K562 (cell line): ENCODE data around the gene LIMS2. TPM values are rescaled to one million over a fixed set of nuclear protein-coding genes. Genes with fewer than 3 reads are reported as not detected.

ENCODE experiments used
- ATAC-seq: fragments of 200-7000 bp; cut with Tn5 transposase; 3 replicates; pipeline ENCODE4 v1.9.1; 2020; ENCODE audit warnings: moderate library complexity
- BruUV-seq: library from RNA; stranded (reverse); fragments of 400-500 nt; replicated peaks from 2 replicates; lab custom pipeline; 2021; lab: Mats Ljungman, UMichigan
- CTCF ChIA-PET: fragments of 300-600 bp; formaldehyde crosslinking; extraction: SDS; loops from one replicate; lab custom pipeline; 2021; ENCODE audit warnings: low intra/inter-chr PET ratio; lab: Yijun Ruan, JAX
- POLR2A ChIA-PET: fragments of 300-600, 350-650 bp; sonication (Branson Sonifier 250); formaldehyde crosslinking; extraction: SDS; loops from one replicate; lab custom pipeline; 2021; ENCODE audit warnings: antibody characterized with exemption, inconsistent platforms; lab: Yijun Ruan, JAX
- DNase-seq, 4 experiments: peaks; one replicate each; pipeline versions ENCODE4 v3.0.0 to v3.0.0-alpha.2; 2011 to 2018; ENCODE audit warnings: low spot score in 3 of 4, mixed read lengths in 3 of 4; ENCODE audit errors: extremely low read depth in 1 of 4
- FAIRE-seq: peaks from 2 replicates; lab custom pipeline; 2011; peaks lifted over from hg19 to GRCh38; lab: Jason Lieb, UNC
- H2AFZ ChIP-seq: 2 replicates; pipeline ENCODE4 v1.6.0; 2011; ENCODE audit warnings: low read depth, low read length, control low read depth, inconsistent platforms
- H3K27ac ChIP-seq: fragments of 200-600 bp; 3 replicates; pipeline ENCODE4 v1.8.0; 2011; ENCODE audit warnings: low read depth, mild to moderate bottlenecking, control low read depth, inconsistent platforms, low read length, moderate library complexity, mixed read lengths; ENCODE audit errors: extremely low read depth
- H3K27me3 ChIP-seq, 2 experiments: fragments of 300-600 bp in 1 of 2; 2 replicates in 1 of 2; 3 replicates in 1 of 2; pipeline versions ENCODE4 v1.6.0 to v1.8.0; 2011; ENCODE audit warnings: inconsistent platforms in 2 of 2, low read length in 2 of 2, mild to moderate bottlenecking in 1 of 2, mixed read lengths in 1 of 2, moderate library complexity in 1 of 2; ENCODE audit not compliant: control insufficient read depth in 2 of 2, insufficient read depth in 2 of 2
- H3K36me3 ChIP-seq: fragments of 300-600 bp; 3 replicates; pipeline ENCODE4 v1.8.0; 2011; ENCODE audit warnings: mild to moderate bottlenecking, low read length, inconsistent platforms; ENCODE audit not compliant: control insufficient read depth, insufficient read depth
- H3K4me1 ChIP-seq, 2 experiments: fragments of 200-600 bp in 1 of 2; replicated peaks in 1 of 2; 2 replicates in 1 of 2; 3 replicates in 1 of 2; pipeline versions ENCODE4 v1.5.1 to v1.8.0; 2011; ENCODE audit warnings: inconsistent platforms in 2 of 2, low read length in 2 of 2, mild to moderate bottlenecking in 1 of 2, mixed read lengths in 1 of 2, moderate library complexity in 1 of 2; ENCODE audit not compliant: control insufficient read depth in 2 of 2, insufficient read depth in 2 of 2
- H3K4me2 ChIP-seq: 2 replicates; pipeline ENCODE4 v1.6.1; 2011; ENCODE audit warnings: low read length, control low read depth, inconsistent platforms, mixed read lengths; ENCODE audit not compliant: insufficient read depth
- H3K4me3 ChIP-seq: fragments of 200-600 bp; sonication (generic), shearing (Covaris generic); 2 replicates; pipeline ENCODE4 v1.5.1; 2016; ENCODE audit warnings: control low read depth, inconsistent platforms
- H3K79me2 ChIP-seq: fragments of 200-600 bp; 3 replicates; pipeline ENCODE4 v1.8.0; 2011; ENCODE audit warnings: low read length, inconsistent platforms; ENCODE audit not compliant: control insufficient read depth, insufficient read depth
- H3K9ac ChIP-seq, 2 experiments: 2 replicates each; pipeline versions ENCODE4 v1.6.0 to v1.6.1; 2011; ENCODE audit warnings: low read depth in 2 of 2, low read length in 2 of 2, control low read depth in 1 of 2, inconsistent platforms in 1 of 2, mild to moderate bottlenecking in 1 of 2, mixed read lengths in 1 of 2; ENCODE audit not compliant: insufficient read depth in 1 of 2
- H3K9me1 ChIP-seq: one replicate; pipeline ENCODE4 v1.6.0; 2011; ENCODE audit warnings: inconsistent platforms, mild to moderate bottlenecking, low read length, moderate library complexity; ENCODE audit not compliant: control insufficient read depth, insufficient read depth
- H3K9me3 ChIP-seq: replicated peaks from 2 replicates; pipeline ENCODE4 v1.5.1; 2011; ENCODE audit warnings: low read depth, low read length, inconsistent platforms; ENCODE audit not compliant: control insufficient read depth, insufficient read depth
- H4K20me1 ChIP-seq: replicated peaks from 2 replicates; pipeline ENCODE4 v1.6.1; 2011; ENCODE audit warnings: low read length, inconsistent platforms, mixed read lengths; ENCODE audit not compliant: control insufficient read depth, insufficient read depth
- CHCHD3 ChIP-seq: fragments of 250-450 bp; sonication (Bioruptor Pico); IDR thresholded peaks from 2 replicates; pipeline ENCODE4 v2.1.2; 2022; ENCODE audit warnings: mild to moderate bottlenecking
- CHD2 ChIP-seq: IDR thresholded peaks from 2 replicates; pipeline ENCODE4 v1.6.1; 2011; ENCODE audit warnings: low read depth, low read length
- CREB5 ChIP-seq: fragments of 250-450 bp; sonication (Bioruptor Pico); IDR thresholded peaks from 2 replicates; pipeline ENCODE4 v1.5.0; 2020; ENCODE audit warnings: mild to moderate bottlenecking
- DEAF1 ChIP-seq: fragments of 450-650 bp; formaldehyde crosslinking; IDR thresholded peaks from 2 replicates; pipeline ENCODE4 v1.4.0; 2020; ENCODE audit warnings: mild to moderate bottlenecking, moderate library complexity
- ELF4 ChIP-seq: fragments of 450-650 bp; formaldehyde crosslinking; IDR thresholded peaks from 2 replicates; pipeline ENCODE4 v1.4.0; 2022; ENCODE audit warnings: missing genetic modification characterization
- FOXK1 ChIP-seq: sonication (generic); formaldehyde crosslinking; IDR thresholded peaks from 2 replicates; pipeline ENCODE4 v1.8.0; 2022; ENCODE audit warnings: missing genetic modification reagents, mild to moderate bottlenecking, borderline replicate concordance
- HCFC1 ChIP-seq: IDR thresholded peaks from 2 replicates; pipeline ENCODE4 v1.6.1; 2012; ENCODE audit warnings: low read depth, low read length, improper control_type of control experiment
- HSF4 ChIP-seq: fragments of 250-450 bp; sonication (Bioruptor Pico); IDR thresholded peaks from 2 replicates; pipeline ENCODE4 v2.1.2; 2022; ENCODE audit warnings: mild to moderate bottlenecking, moderate library complexity, borderline replicate concordance
- JUND ChIP-seq, 2 experiments: IDR thresholded peaks; 2 replicates in 1 of 2; 3 replicates in 1 of 2; pipeline ENCODE4 v1.6.1; 2011; ENCODE audit warnings: borderline replicate concordance in 2 of 2, low read depth in 2 of 2, low read length in 2 of 2, improper control_type of control experiment in 1 of 2, missing biosample characterization in 1 of 2, missing genetic modification characterization in 1 of 2, missing genetic modification reagents in 1 of 2
- NELFE ChIP-seq: IDR thresholded peaks from 2 replicates; pipeline ENCODE4 v1.6.1; 2011; ENCODE audit warnings: mild to moderate bottlenecking; ENCODE audit not compliant: insufficient read depth, insufficient read length
- NR2C2 ChIP-seq, 2 experiments: fragments of 200-800 bp in 1 of 2; sonication (Bioruptor generic) in 1 of 2; sonication (generic) in 1 of 2; formaldehyde crosslinking in 1 of 2; IDR thresholded peaks; 2 replicates each; pipeline versions ENCODE4 v1.6.1 to v1.8.0; 2016 to 2022; ENCODE audit warnings: mild to moderate bottlenecking in 1 of 2, missing compliant biosample characterization in 1 of 2, missing genetic modification characterization in 1 of 2, missing genetic modification reagents in 1 of 2
- POLR2H ChIP-seq: IDR thresholded peaks from 2 replicates; pipeline ENCODE4 v1.6.1; 2016; ENCODE audit warnings: missing genetic modification characterization, low read depth, mild to moderate bottlenecking, control low read depth, missing compliant biosample characterization, moderate library complexity
- SP1 ChIP-seq: sonication (generic); formaldehyde crosslinking; IDR thresholded peaks from 2 replicates; pipeline ENCODE4 v1.8.1; 2022; ENCODE audit warnings: mild to moderate bottlenecking, missing genetic modification reagents
- SREBF2 ChIP-seq: sonication (generic); formaldehyde crosslinking; IDR thresholded peaks from 2 replicates; pipeline ENCODE4 v1.4.0; 2020; ENCODE audit warnings: mild to moderate bottlenecking, missing genetic modification reagents
- ZNF174 ChIP-seq: fragments of 250-450 bp; sonication (Bioruptor Pico); IDR thresholded peaks from 2 replicates; pipeline ENCODE4 v1.4.0; 2020; ENCODE audit warnings: mild to moderate bottlenecking
- ZNF717 ChIP-seq: fragments of 250-450 bp; sonication (Bioruptor Pico); IDR thresholded peaks from 2 replicates; pipeline ENCODE4 v1.5.0; 2021
- WGBS: fragments of 100-300 bp; shearing (Covaris generic); methylation state at CpG from one replicate; pipeline ENCODE4 v1.1.6; 2016; ENCODE audit warnings: low coverage, mixed read lengths; ENCODE audit not compliant: insufficient coverage; ENCODE audit errors: missing lambda C conversion rate; 5-methylcytosine and 5-hydroxymethylcytosine counted together
- in situ Hi-C: fragments of 300-500 bp; cut with MboI; formaldehyde crosslinking; loops from 4 replicates; pipeline ENCODE4 v1.15.0; 2018; ENCODE audit warnings: inconsistent platforms, mixed read lengths
- intact Hi-C: fragments of 100-400 bp; cut with micrococcal nuclease; formaldehyde crosslinking; loops from 2 replicates; pipeline ENCODE4 v1.14.2; 2022
- polyA plus RNA-seq, 8 experiments: library from polyadenylated mRNA; depleted of rRNA in 4 of 8; stranded (reverse) in 5 of 8; unstranded in 3 of 8; fragments of >200 nt; fragmentation: Nextera tagmentation in 2 of 8; fragmentation: Illumina TruSeq in 1 of 8; extraction: Ambion mirVana in 2 of 8; extraction: Trizol in 1 of 8; gene quantifications; 2 replicates each; pipeline versions ENCODE4 v1.2.1 to v1.2.3, GENCODE V29; 2011 to 2014; ENCODE audit warnings: inconsistent platforms in 1 of 8, missing spikeins in 1 of 8
- total RNA-seq, 7 experiments: library from RNA; depleted of rRNA in 6 of 7; stranded (reverse); fragments of >200 nt in 6 of 7; fragmentation: Illumina TruSeq in 2 of 7; extraction: Trizol in 2 of 7; gene quantifications; 2 replicates each; pipeline versions ENCODE4 v1.2.1 to v1.2.3, GENCODE V29; 2011 to 2021; ENCODE audit warnings: low replicate concordance in 1 of 7

The LIMS2 gene
- total and polyA plus RNA-seq, 9 of the 15 experiments (the other 6 are each of a cell fraction or from before 2014, with no cell fraction given), result 0.04 to 0.22 TPM; not detected in 7

GRCh38 chr2:127625572-127625951 is 49.8 kb downstream of the LIMS2 start:
- no peak overlapping the region for H2AFZ ChIP-seq
- in situ Hi-C loops (no loop called here), intact Hi-C loops (no loop called here)
- H3K27ac ChIP-seq, result no peak overlapping the region
- TF ChIP-seq DEAF1 (CRISPR knock-in tag), result no peak
- TF ChIP-seq NELFE, result no peak
- no peak for TF ChIP-seq ELF4
- no peak for TF ChIP-seq CHCHD3 (CRISPR knock-in tag)
- no peak for TF ChIP-seq FOXK1 (CRISPR knock-in tag)
- no peak for TF ChIP-seq ZNF717
- no peak for TF ChIP-seq HSF4 (CRISPR knock-in tag)
- no peak for TF ChIP-seq NR2C2 (CRISPR knock-in tag; IDR thresholded peaks at IDR 0.05)
- TF ChIP-seq NR2C2 (tag; IDR thresholded peaks at IDR 0.05), result no peak
- no peak for TF ChIP-seq SREBF2 (CRISPR knock-in tag)
- TF ChIP-seq CREB5 (CRISPR knock-in tag), result no peak
- TF ChIP-seq SP1, result no peak
- no peak for TF ChIP-seq POLR2H (tag)
- no peak for TF ChIP-seq JUND (IDR thresholded peaks at IDR 0.05; ENCODE audit: borderline replicate concordance, low read depth, low read length)
- TF ChIP-seq JUND (tag; IDR thresholded peaks at IDR 0.05; ENCODE audit: borderline replicate concordance, low read depth, low read length), result no peak
- no peak for TF ChIP-seq HCFC1
- no peak for TF ChIP-seq ZNF174 (CRISPR knock-in tag)
- TF ChIP-seq CHD2, result no peak
- H3K4me2 ChIP-seq, result no peak overlapping the region
- WGBS, result 0% methylated on average over 2 of the region's 2 CpGs
- no peaks in the 10 kb centered on the region for H3K79me2 ChIP-seq
- ChIA-PET CTCF (no interaction called here), POLR2A (interaction anchor here (0.6 to 1.0 kb wide), 5 partner anchors 11 to 51 kb away, joined by 3 read pairs; no protein-coding TSS in a partner anchor)
- no peak overlapping the region for H3K9ac ChIP-seq
- peaks cover 8% of the 10 kb centered on the region; the same call in 1 of the 2 replicates for H4K20me1 ChIP-seq
- H3K4me1 ChIP-seq, result peaks cover 0 to 26% of the 10 kb centered on the region in 2 experiments; a peak in 3 of 5 replicates
- H3K4me3 ChIP-seq, result no peak overlapping the region
- FAIRE-seq, result no peak
- H3K36me3 ChIP-seq, result no peaks in the 10 kb centered on the region
- no peaks in the 10 kb centered on the region for H3K9me1 ChIP-seq
- ATAC-seq, result no peak
- no peaks in the 10 kb centered on the region for H3K9me3 ChIP-seq
- no TSS peak for BruUV-seq
- no peak for DNase-seq
- peaks cover 38 to 85% of the 10 kb centered on the region in 2 experiments; a peak in 4 of 5 replicates for H3K27me3 ChIP-seq
